HCT116 (cell line): ENCODE data around the gene SPATS1. TPM values are rescaled to one million over a fixed set of nuclear protein-coding genes. Genes with fewer than 3 reads are reported as not detected.

Experiments used
- ATAC-seq: fragments of 200-7000 bp; cut with Tn5 transposase; 2 replicates; pipeline ENCODE4 v1.9.1; 2020; ENCODE audit warnings: mild to moderate bottlenecking, moderate library complexity
- BruUV-seq: library from RNA; stranded (reverse); fragments of 400-500 nt; replicated peaks from 2 replicates; lab custom pipeline; 2021; lab: Mats Ljungman, UMichigan
- CTCF ChIA-PET: fragments of 300-600 bp; sonication (Branson Sonifier 250); formaldehyde crosslinking; loops from one replicate; lab custom pipeline; 2021; ENCODE audit warnings: antibody characterized with exemption; lab: Charles Lee
- POLR2A ChIA-PET: fragments of 300-600, 350-600 bp; sonication (Branson Sonifier 250); formaldehyde crosslinking; loops from one replicate; lab custom pipeline; 2021; ENCODE audit warnings: antibody characterized with exemption; lab: Charles Lee
- RAD21 ChIA-PET, 2 experiments: fragments of 300-600 bp; sonication (Branson Sonifier 250); formaldehyde crosslinking; loops; one replicate each; lab custom pipeline; 2023; ENCODE audit warnings: low total read pairs in 2 of 2; ENCODE audit not compliant: uncharacterized antibody in 2 of 2, unreplicated experiment in 2 of 2, low non-redundant PET in 1 of 2; lab: Charles Lee
- DNase-seq: peaks from one replicate; pipeline ENCODE4 v3.0.0-alpha.2; 2010; ENCODE audit warnings: low read depth, low spot score
- H2AFZ ChIP-seq: fragments of 200-600 bp; shearing (Covaris generic), sonication (generic); 2 replicates; pipeline ENCODE4 v1.6.1; 2017; ENCODE audit warnings: low read depth, mixed run types, mixed read lengths, antibody characterized with exemption, low read length; ENCODE audit not compliant: poor library complexity, severe bottlenecking
- H3K27ac ChIP-seq: 2 replicates; pipeline ENCODE4 v1.5.1; 2012; ENCODE audit warnings: low read depth, low read length
- H3K27me3 ChIP-seq: fragments of 200-600 bp; sonication (generic); 2 replicates; pipeline ENCODE4 v1.6.1; 2016; ENCODE audit warnings: mixed run types, low read length, mixed read lengths; ENCODE audit not compliant: insufficient read depth
- H3K36me3 ChIP-seq, 2 experiments: fragments of 200-500 bp in 1 of 2; fragments of 200-600 bp in 1 of 2; sonication (Bioruptor generic) in 1 of 2; sonication (generic) in 1 of 2; 2 replicates each; pipeline versions ENCODE4 v1.5.1 to v1.6.1; 2014 to 2016; ENCODE audit warnings: low read length in 2 of 2, inconsistent platforms in 1 of 2, mixed read lengths in 1 of 2, mixed run types in 1 of 2; ENCODE audit not compliant: insufficient read depth in 2 of 2, control insufficient read depth in 1 of 2
- H3K4me1 ChIP-seq, 2 experiments: fragments of 200-600 bp in 1 of 2; sonication (generic) in 1 of 2; 2 replicates each; pipeline versions ENCODE4 v1.5.1 to v1.6.1; 2012 to 2017; ENCODE audit warnings: low read length in 2 of 2, inconsistent platforms in 1 of 2, mild to moderate bottlenecking in 1 of 2, mixed read lengths in 1 of 2, mixed run types in 1 of 2, moderate library complexity in 1 of 2; ENCODE audit not compliant: insufficient read depth in 2 of 2, control insufficient read depth in 1 of 2
- H3K4me2 ChIP-seq: fragments of 200-600 bp; sonication (generic); 2 replicates; pipeline ENCODE4 v1.6.1; 2017; ENCODE audit warnings: mixed run types, low read length, mixed read lengths
- H3K4me3 ChIP-seq, 2 experiments: fragments of 200-600 bp in 1 of 2; sonication (generic) in 1 of 2; replicated peaks in 1 of 2; 2 replicates each; pipeline ENCODE4 v1.5.1; 2011 to 2016; ENCODE audit warnings: low read length in 2 of 2, control low read depth in 1 of 2, low read depth in 1 of 2, mild to moderate bottlenecking in 1 of 2, mixed read lengths in 1 of 2, mixed run types in 1 of 2
- H3K79me2 ChIP-seq: fragments of 200-600 bp; sonication (generic); 2 replicates; pipeline ENCODE4 v1.6.1; 2017; ENCODE audit warnings: mild to moderate bottlenecking, mixed run types, low read length, moderate library complexity, mixed read lengths; ENCODE audit not compliant: insufficient read depth
- H3K9ac ChIP-seq: fragments of 200-600 bp; sonication (generic); 2 replicates; pipeline ENCODE4 v1.6.1; 2016; ENCODE audit warnings: low read length, mixed read lengths
- H3K9me2 ChIP-seq: fragments of 200-600 bp; sonication (generic), shearing (Covaris generic); 2 replicates; pipeline ENCODE4 v1.6.1; 2017; ENCODE audit warnings: mixed run types, mild to moderate bottlenecking, moderate library complexity; ENCODE audit not compliant: insufficient read depth
- H3K9me3 ChIP-seq, 2 experiments: fragments of 200-500 bp in 1 of 2; fragments of 200-600 bp in 1 of 2; sonication (Bioruptor generic) in 1 of 2; sonication (generic) in 1 of 2; 2 replicates each; pipeline ENCODE4 v1.6.1; 2014 to 2017; ENCODE audit warnings: low read length in 2 of 2, mixed read lengths in 2 of 2, inconsistent platforms in 1 of 2, low read depth in 1 of 2, mild to moderate bottlenecking in 1 of 2, mixed run types in 1 of 2, moderate library complexity in 1 of 2; ENCODE audit not compliant: control insufficient read depth in 1 of 2, insufficient read depth in 1 of 2
- H4K20me1 ChIP-seq: fragments of 200-600 bp; sonication (generic), shearing (Covaris generic); 2 replicates; pipeline ENCODE4 v1.6.1; 2017; ENCODE audit warnings: mixed run types, mild to moderate bottlenecking, moderate library complexity; ENCODE audit not compliant: insufficient read depth
- CBX3 ChIP-seq: IDR thresholded peaks from 2 replicates; pipeline ENCODE4 v1.6.1; 2012; ENCODE audit warnings: low read depth
- EGR1 ChIP-seq: IDR thresholded peaks from 2 replicates; pipeline ENCODE4 v1.6.1; 2012; ENCODE audit warnings: low read depth
- EZH2 ChIP-seq: fragments of 200-600 bp; sonication (generic); IDR thresholded peaks from 2 replicates; pipeline ENCODE4 v1.6.1; 2017; ENCODE audit warnings: antibody characterized with exemption, mixed run types
- EZH2phosphoT487 ChIP-seq: fragments of 200-600 bp; IDR thresholded peaks from 2 replicates; pipeline ENCODE4 v1.6.1; 2018; ENCODE audit warnings: antibody characterized with exemption, borderline replicate concordance
- FOSL1 ChIP-seq: IDR thresholded peaks from 2 replicates; pipeline ENCODE4 v1.6.1; 2012; ENCODE audit warnings: low read depth
- JUND ChIP-seq: IDR thresholded peaks from 2 replicates; pipeline ENCODE4 v1.6.1; 2012
- POLR2AphosphoS5 ChIP-seq: IDR thresholded peaks from 2 replicates; pipeline ENCODE4 v1.6.1; 2011; ENCODE audit warnings: mild to moderate bottlenecking, low read depth, low read length, moderate library complexity
- RAD21 ChIP-seq: IDR thresholded peaks from 2 replicates; pipeline ENCODE4 v1.6.1; 2012; ENCODE audit warnings: low read depth, mild to moderate bottlenecking
- SRF ChIP-seq: IDR thresholded peaks from 2 replicates; pipeline ENCODE4 v1.6.1; 2012; ENCODE audit warnings: low read depth
- intact Hi-C: fragments of 100-400 bp; cut with micrococcal nuclease; formaldehyde crosslinking; loops from 2 replicates; pipeline ENCODE4 v1.10.0; 2022
- total RNA-seq: library from RNA; stranded (reverse); gene quantifications from one replicate; pipeline ENCODE4 v1.2.1, GENCODE V29; 2021; ENCODE audit not compliant: unreplicated experiment
- TF ChIP-seq, protein P1 (sequence below): IDR thresholded peaks from 2 replicates; pipeline ENCODE4 v1.6.1; 2011; ENCODE audit warnings: mild to moderate bottlenecking, low read length, moderate library complexity; ENCODE audit not compliant: insufficient replicate concordance; ENCODE audit errors: extremely low read depth

The SPATS1 gene
- total RNA-seq, 1 experiment from 2014 or later = not detected

DNA sequence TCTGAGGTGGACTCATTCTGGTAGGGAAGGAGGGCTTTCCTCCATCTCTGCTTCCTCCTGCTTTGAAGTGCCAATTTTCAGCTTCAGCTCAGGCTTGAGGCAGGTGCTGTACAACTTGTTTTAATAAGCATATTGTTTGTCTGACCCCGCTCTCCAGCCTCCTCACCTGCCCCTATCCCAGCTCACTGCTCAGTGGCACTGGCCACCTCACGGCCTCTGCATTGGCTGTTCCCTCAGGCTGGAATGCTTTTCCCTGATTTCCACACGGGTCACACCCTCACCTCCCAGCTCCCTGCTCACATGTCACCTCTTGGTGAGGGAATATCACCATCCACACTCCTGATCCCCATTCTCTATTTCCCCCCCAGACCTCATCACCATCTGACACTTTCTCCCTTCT lies 43.6 kb upstream of the SPATS1 start:
- H3K9me3 ChIP-seq = no peaks in the 10 kb centered on the region
- ChIA-PET CTCF (no interaction called here), RAD21 (no interaction called here)

DNA sequence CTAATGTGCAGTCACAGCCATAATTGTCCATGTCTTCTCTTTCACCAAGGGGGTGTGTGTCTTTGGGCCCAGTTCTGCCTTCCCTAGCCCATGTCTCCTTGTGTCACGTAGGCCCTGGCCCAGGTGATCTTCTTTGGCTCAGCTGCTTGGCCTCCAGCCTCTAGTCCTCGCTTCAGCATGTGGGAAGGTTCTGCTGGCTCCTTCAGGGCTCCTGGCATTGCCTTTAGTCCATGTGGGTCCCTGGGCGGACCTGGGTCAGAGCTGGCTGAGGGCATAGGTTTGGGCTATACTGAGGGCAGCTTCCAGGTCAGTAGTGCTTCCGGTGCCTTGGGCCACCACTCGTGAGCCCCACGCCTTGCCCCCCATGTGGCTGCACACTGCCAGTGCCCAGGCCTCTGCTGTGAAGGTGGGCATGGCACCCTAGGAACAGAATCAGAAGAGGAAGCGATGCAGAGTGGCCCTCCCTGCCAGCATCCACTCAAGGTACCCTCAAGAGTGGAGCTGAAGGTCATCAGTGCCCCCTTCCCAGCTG lies 42.1 kb upstream of the SPATS1 start:
- H3K9me2 ChIP-seq = no peaks in the 10 kb centered on the region
- CTCF ChIA-PET = no interaction called here
- no peak overlapping the region for H3K4me2 ChIP-seq
- H2AFZ ChIP-seq = no peak overlapping the region
- no peaks in the 10 kb centered on the region for H3K9me3 ChIP-seq
- H3K4me1 ChIP-seq = peaks cover 0 to under 1% of the 10 kb centered on the region in 2 experiments; a peak in 1 of 4 replicates
- POLR2A ChIA-PET = no interaction called here
- DNase-seq (no peak), ATAC-seq (no peak)
- H3K27me3 ChIP-seq = no peaks in the 10 kb centered on the region
- no peaks in the 10 kb centered on the region for H4K20me1 ChIP-seq
- no peak for TF ChIP-seq RAD21
- TF ChIP-seq POLR2AphosphoS5 = no peak
- no peak for TF ChIP-seq EZH2phosphoT487
- TF ChIP-seq EGR1 = no peak
- TF ChIP-seq EZH2 = no peak
- TF ChIP-seq CBX3 = no peak
- no peak for TF ChIP-seq FOSL1
- TF ChIP-seq JUND = no peak
- TF ChIP-seq SRF = no peak
- H3K36me3 ChIP-seq = peaks cover 17 to 41% of the 10 kb centered on the region in 2 experiments
- H3K79me2 ChIP-seq = no peaks in the 10 kb centered on the region
- H3K4me3 ChIP-seq = no peak overlapping the region
- no peak overlapping the region for H3K27ac ChIP-seq
- RAD21 ChIA-PET = no interaction called here
- BruUV-seq = no TSS peak
- intact Hi-C loops = no loop called here
- H3K9ac ChIP-seq = no peak overlapping the region

More for the DNA sequence above, 43.6 kb upstream of the SPATS1 start:
- ATAC-seq (no peak), DNase-seq (no peak)
- TF ChIP-seq, protein P1, sequence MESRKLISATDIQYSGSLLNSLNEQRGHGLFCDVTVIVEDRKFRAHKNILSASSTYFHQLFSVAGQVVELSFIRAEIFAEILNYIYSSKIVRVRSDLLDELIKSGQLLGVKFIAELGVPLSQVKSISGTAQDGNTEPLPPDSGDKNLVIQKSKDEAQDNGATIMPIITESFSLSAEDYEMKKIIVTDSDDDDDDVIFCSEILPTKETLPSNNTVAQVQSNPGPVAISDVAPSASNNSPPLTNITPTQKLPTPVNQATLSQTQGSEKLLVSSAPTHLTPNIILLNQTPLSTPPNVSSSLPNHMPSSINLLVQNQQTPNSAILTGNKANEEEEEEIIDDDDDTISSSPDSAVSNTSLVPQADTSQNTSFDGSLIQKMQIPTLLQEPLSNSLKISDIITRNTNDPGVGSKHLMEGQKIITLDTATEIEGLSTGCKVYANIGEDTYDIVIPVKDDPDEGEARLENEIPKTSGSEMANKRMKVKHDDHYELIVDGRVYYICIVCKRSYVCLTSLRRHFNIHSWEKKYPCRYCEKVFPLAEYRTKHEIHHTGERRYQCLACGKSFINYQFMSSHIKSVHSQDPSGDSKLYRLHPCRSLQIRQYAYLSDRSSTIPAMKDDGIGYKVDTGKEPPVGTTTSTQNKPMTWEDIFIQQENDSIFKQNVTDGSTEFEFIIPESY = no peak
- Histone ChIP-seq H3K4me3 (no peak overlapping the region), H3K27me3 (no peaks in the 10 kb centered on the region), H3K4me2 (no peak overlapping the region), H2AFZ (no peak overlapping the region), H3K27ac (no peak overlapping the region), H3K4me1 (peaks cover 4 to 9% of the 10 kb centered on the region in 2 experiments; a peak in 3 of 4 replicates), H3K9ac (no peak overlapping the region), H4K20me1 (no peaks in the 10 kb centered on the region), H3K9me2 (no peaks in the 10 kb centered on the region), H3K36me3 (peaks cover 12 to 29% of the 10 kb centered on the region in 2 experiments), H3K79me2 (no peaks in the 10 kb centered on the region)
- POLR2A ChIA-PET = no interaction called here
- TSS peak; percentile 28 for BruUV-seq
- intact Hi-C loops = no loop called here
